Mucosa of rectum (tissue), 2 donors: ENCODE data around the gene FOXO3.
"Not testable (repeated sequence)": the region's sequence is repeated elsewhere in the genome, so short reads cannot be mapped to it uniquely, and the experiment has no call there.

Source experiments
- H3K27ac ChIP-seq, 2 donors: one replicate each; pipeline ENCODE4 v1.7.0; 2013; ENCODE audit warnings: inconsistent platforms in 2 of 2, low read depth in 2 of 2, low read length in 2 of 2
- H3K27me3 ChIP-seq, 2 donors: one replicate each; pipeline ENCODE4 v1.7.0; 2013; ENCODE audit warnings: low read length in 2 of 2; ENCODE audit not compliant: control insufficient read depth in 2 of 2, insufficient read depth in 2 of 2
- H3K36me3 ChIP-seq, 2 donors: one replicate each; pipeline ENCODE4 v1.7.0; 2013; ENCODE audit warnings: low read length in 2 of 2; ENCODE audit not compliant: control insufficient read depth in 2 of 2, insufficient read depth in 2 of 2
- H3K4me1 ChIP-seq, 2 donors: one replicate each; pipeline ENCODE4 v1.7.0; 2013; ENCODE audit warnings: low read length in 2 of 2, mild to moderate bottlenecking in 1 of 2; ENCODE audit not compliant: control insufficient read depth in 2 of 2, insufficient read depth in 2 of 2
- H3K4me3 ChIP-seq, 2 donors: one replicate each; pipeline ENCODE4 v1.7.0; 2013; ENCODE audit warnings: low read length in 2 of 2
- H3K9ac ChIP-seq, 2 donors: one replicate each; pipeline ENCODE4 v1.7.0; 2013; ENCODE audit warnings: low read length in 2 of 2, low read depth in 1 of 2, mild to moderate bottlenecking in 1 of 2
- H3K9me3 ChIP-seq, 2 donors: one replicate each; pipeline ENCODE4 v1.7.0; 2013; ENCODE audit warnings: low read length in 2 of 2; ENCODE audit not compliant: control insufficient read depth in 2 of 2
- donor health status: healthy.
- donor health status: Normal muscosa, but diverticular disease.

Gene FOXO3

GRCh38 chr6:108677357-108677756, 116.6 kb downstream of the FOXO3 start:
- Histone ChIP-seq H3K27me3 (no peaks in the 10 kb centered on the region), H3K4me3 (no peak overlapping the region), H3K36me3 (peaks cover 0 to 10% of the 10 kb centered on the region in 2 donors), H3K9me3 (no peaks in the 10 kb centered on the region), H3K27ac (no peak overlapping the region), H3K9ac (no peak overlapping the region), H3K4me1 (peaks cover 22 to 46% of the 10 kb centered on the region in 2 donors)

DNA sequence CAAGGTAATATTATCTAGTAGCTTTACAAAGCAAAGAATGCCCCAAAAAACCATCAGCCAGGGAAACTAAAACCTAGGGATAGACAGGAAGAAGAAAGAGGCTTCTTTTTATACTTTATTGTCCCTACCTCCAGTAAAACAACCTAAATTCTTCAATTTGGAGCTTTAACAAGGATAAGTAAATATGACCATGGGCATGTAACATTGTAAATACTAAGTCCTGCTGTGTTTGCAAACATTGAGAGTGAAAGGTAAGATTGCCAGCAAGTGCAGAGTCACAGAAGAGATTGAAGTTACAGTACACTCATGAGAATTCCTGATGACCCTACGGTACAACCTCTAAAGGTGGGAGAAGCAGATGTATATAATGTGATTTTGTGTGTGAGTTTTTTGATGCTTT, 117.2 kb downstream of the FOXO3 start:
- H3K27me3 ChIP-seq, result no peaks in the 10 kb centered on the region
- H3K4me3 ChIP-seq, result no peak overlapping the region
- no peaks in the 10 kb centered on the region for H3K9me3 ChIP-seq
- peaks cover 22 to 41% of the 10 kb centered on the region in 2 donors for H3K4me1 ChIP-seq
- no peak overlapping the region for H3K27ac ChIP-seq
- H3K36me3 ChIP-seq, result peaks cover 0 to 10% of the 10 kb centered on the region in 2 donors
- no peak overlapping the region for H3K9ac ChIP-seq

DNA sequence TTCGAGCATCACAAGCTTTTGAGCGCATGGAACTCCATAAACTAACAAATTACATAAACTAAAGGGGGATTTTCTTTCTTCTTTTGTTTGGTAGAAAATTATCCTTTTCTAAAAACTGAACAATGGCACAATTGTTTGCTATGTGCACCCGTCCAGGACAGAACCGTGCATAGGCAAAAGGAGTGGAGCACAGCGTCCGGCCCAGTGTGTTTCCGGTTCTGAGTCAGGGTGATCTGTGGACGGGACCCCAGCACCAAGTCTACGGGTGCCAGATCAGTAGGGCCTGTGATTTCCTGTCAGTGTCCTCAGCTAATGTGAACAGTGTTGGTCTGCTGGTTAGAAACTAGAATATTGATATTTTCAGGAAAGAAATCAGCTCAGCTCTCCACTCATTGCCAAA, 119.6 kb downstream of the FOXO3 start:
- H3K9me3 ChIP-seq, H3K9ac ChIP-seq, H3K27ac ChIP-seq, H3K36me3 ChIP-seq, H3K4me3 ChIP-seq, H3K27me3 ChIP-seq: not testable (repeated sequence)
- H3K4me1 ChIP-seq, result peaks cover 13 to 32% of the 10 kb centered on the region in 2 donors

- H3K27ac ChIP-seq, H3K4me3 ChIP-seq, H3K9me3 ChIP-seq, H3K27me3 ChIP-seq, H3K9ac ChIP-seq: not testable (repeated sequence)
- peaks cover 16 to 28% of the 10 kb centered on the region in 2 donors for H3K4me1 ChIP-seq
- H3K36me3 ChIP-seq, result peaks cover 5 to 19% of the 10 kb centered on the region in 2 donors
Observed at GRCh38 chr6:108681721-108682120, 121.0 kb downstream of the FOXO3 start.

DNA sequence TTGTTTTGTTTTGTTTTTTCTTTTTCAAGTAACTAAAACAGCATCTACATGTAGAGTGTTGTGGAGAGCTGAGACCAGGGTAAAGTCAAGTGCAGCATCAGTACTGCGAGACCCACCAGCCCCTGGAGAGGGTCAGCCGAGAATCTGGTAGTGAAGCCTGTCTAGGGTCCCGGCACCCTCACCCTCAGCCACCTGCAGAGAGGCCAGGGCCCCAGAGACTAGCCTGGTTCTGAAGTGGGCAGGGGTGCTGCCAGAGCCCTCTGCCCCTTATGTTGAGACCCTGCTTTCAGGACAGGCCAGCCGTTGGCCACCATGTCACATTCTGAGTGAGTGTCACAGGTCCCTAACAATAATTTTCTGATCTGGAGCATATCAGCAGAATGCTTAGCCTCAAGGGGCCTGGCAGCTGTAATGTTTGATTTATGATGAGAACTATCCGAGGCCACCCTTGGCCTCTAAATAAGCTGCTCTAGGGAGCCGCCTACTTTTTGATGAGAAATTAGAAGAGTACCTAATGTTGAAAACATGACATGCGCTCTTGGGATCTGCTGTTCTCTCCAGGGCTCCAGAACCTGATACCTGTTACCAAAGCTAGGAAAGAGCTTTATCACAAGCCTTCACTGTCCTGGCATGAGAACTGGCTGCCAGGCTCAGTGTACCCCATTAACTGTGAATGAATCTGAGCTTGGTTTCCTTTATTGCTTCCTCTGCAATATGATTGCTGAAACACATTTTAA, 121.8 kb downstream of the FOXO3 start:
- Histone ChIP-seq H3K36me3 (peaks cover 5 to 19% of the 10 kb centered on the region in 2 donors), H3K4me1 (peaks cover 9 to 20% of the 10 kb centered on the region in 2 donors)
- not testable (repeated sequence) for H3K9me3 ChIP-seq, H3K4me3 ChIP-seq, H3K27ac ChIP-seq, H3K9ac ChIP-seq, H3K27me3 ChIP-seq

DNA sequence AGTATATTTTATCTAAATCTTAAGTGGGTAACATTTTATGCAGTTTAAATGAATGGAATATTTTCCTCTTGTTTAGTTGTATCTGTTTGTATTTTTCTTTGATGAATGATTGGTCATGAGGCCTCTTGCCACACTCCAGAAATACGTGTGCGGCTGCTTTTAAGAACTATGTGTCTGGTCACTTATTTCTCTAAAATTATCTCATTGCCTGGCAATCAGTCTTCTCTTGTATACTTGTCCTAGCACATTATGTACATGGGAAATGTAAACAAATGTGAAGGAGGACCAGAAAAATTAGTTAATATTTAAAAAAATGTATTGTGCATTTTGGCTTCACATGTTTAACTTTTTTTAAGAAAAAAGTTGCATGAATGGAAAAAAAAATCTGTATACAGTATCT, 123.3 kb downstream of the FOXO3 start:
- H3K4me1 ChIP-seq, result peaks cover 9 to 16% of the 10 kb centered on the region in 2 donors
- not testable (repeated sequence) for H3K9ac ChIP-seq, H3K27me3 ChIP-seq, H3K4me3 ChIP-seq, H3K9me3 ChIP-seq, H3K27ac ChIP-seq
- peaks cover 5 to 19% of the 10 kb centered on the region in 2 donors for H3K36me3 ChIP-seq

- H3K27ac ChIP-seq, result peak overlapping the region; percentile 56 to 67
- no peaks in the 10 kb centered on the region for H3K9me3 ChIP-seq
- H3K9ac ChIP-seq, result peak overlapping the region in 1 of 2 donors; percentile 32
- peaks cover 9 to 16% of the 10 kb centered on the region in 2 donors for H3K4me1 ChIP-seq
- H3K4me3 ChIP-seq, result peak overlapping the region in 1 of 2 donors; percentile 54
- H3K27me3 ChIP-seq, result no peaks in the 10 kb centered on the region
- peaks cover 5 to 15% of the 10 kb centered on the region in 2 donors for H3K36me3 ChIP-seq
Observed at GRCh38 chr6:108684771-108685329, 124.1 kb downstream of the FOXO3 start.

- no peak overlapping the region for H3K27ac ChIP-seq
Observed at GRCh38 chr6:108685970-108686369, 125.3 kb downstream of the FOXO3 start.

DNA sequence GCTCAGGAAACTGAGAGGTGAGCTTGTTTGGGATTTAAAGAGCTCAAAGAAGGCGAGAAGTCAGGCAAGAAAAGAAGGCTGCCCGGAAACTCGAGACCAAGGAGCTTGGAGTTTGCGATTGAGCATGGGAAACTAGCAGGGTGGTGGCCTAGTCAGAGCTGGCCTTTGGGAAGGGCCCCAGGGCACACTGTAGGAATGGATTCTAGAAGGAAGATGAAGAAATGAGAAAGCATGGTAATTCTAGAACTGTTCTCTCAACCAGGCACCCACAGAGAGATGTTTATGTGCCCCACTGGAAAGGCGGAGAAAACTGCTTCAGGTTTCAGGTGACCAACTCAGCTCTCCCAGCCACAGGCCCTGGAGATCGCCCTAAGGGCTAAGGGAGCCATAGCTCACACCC, 126.2 kb downstream of the FOXO3 start:
- peaks cover 9 to 16% of the 10 kb centered on the region in 2 donors for H3K4me1 ChIP-seq
- no peak overlapping the region for H3K27ac ChIP-seq
- peaks cover 5 to 13% of the 10 kb centered on the region in 2 donors for H3K36me3 ChIP-seq
- H3K9ac ChIP-seq, result no peak overlapping the region
- no peak overlapping the region for H3K4me3 ChIP-seq
- no peaks in the 10 kb centered on the region for H3K27me3 ChIP-seq
- H3K9me3 ChIP-seq, result no peaks in the 10 kb centered on the region

More at GRCh38 chr6:108685970-108686369, 125.3 kb downstream of the FOXO3 start:
- H3K9ac ChIP-seq, result no peak overlapping the region
- H3K4me3 ChIP-seq, result no peak overlapping the region
- no peaks in the 10 kb centered on the region for H3K9me3 ChIP-seq
- no peaks in the 10 kb centered on the region for H3K27me3 ChIP-seq
- H3K36me3 ChIP-seq, result peaks cover 5 to 15% of the 10 kb centered on the region in 2 donors
- peaks cover 9 to 16% of the 10 kb centered on the region in 2 donors for H3K4me1 ChIP-seq

DNA sequence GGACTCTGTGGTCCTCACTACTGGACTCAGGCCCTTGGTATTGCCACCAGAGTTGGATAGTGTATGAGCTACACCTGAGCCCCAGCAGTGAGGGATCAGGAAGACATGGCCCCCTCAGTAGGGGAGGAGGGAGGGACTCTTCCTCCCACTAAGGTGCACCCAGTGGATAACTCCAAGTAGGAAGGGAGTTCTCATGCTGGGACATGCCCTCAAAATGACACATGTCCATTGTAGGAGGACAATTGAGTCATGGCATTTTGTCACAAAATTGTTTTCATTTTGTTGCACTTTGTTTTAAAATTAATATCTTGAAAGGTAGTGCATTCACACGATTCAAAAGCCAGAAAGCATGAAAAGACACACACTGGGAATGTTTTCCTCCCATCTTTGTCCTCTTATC, 127.2 kb downstream of the FOXO3 start:
- peaks cover 5 to 9% of the 10 kb centered on the region in 2 donors for H3K36me3 ChIP-seq
- no peak overlapping the region for H3K9ac ChIP-seq
- H3K27me3 ChIP-seq, result no peaks in the 10 kb centered on the region
- no peaks in the 10 kb centered on the region for H3K9me3 ChIP-seq
- peaks cover 9 to 16% of the 10 kb centered on the region in 2 donors for H3K4me1 ChIP-seq
- H3K27ac ChIP-seq, result no peak overlapping the region
- H3K4me3 ChIP-seq, result no peak overlapping the region
